Gastroesophageal sphincter (tissue), 4 donors: Measurements from ENCODE around the gene ZBTB8B. TPM values are rescaled to one million over a fixed set of nuclear protein-coding genes. Genes with fewer than 3 reads are reported as not detected.

Experiments
- ATAC-seq: fragments of 150-250 bp; one replicate; pipeline ENCODE4 v1.9.1; 2016; ENCODE audit warnings: mild to moderate bottlenecking, moderate library complexity
- H3K27ac ChIP-seq, 4 donors: fragments of 200-600 bp; sonication (generic) in 3 of 4; 1 replicate in 3 of 4; 2 replicates in 1 of 4; pipeline ENCODE4 v1.5.1; 2016 to 2019
- H3K27me3 ChIP-seq: fragments of 200-600 bp; sonication (generic); one replicate; pipeline ENCODE4 v1.5.1; 2019
- H3K36me3 ChIP-seq, 2 donors: fragments of 200-600 bp; sonication (generic); one replicate each; pipeline ENCODE4 v1.5.1; 2019; ENCODE audit warnings: control low read depth in 1 of 2
- H3K4me1 ChIP-seq, 3 donors: fragments of 200-600 bp; sonication (generic); 1 replicate in 2 of 3; 2 replicates in 1 of 3; pipeline ENCODE4 v1.5.1; 2016 to 2019; ENCODE audit warnings: control low read depth in 2 of 3
- H3K4me3 ChIP-seq, 2 donors: fragments of 200-600 bp; sonication (generic); one replicate each; pipeline ENCODE4 v1.5.1; 2019; ENCODE audit warnings: mild to moderate bottlenecking in 1 of 2, moderate library complexity in 1 of 2
- H3K9me3 ChIP-seq, 3 donors: fragments of 200-600 bp; sonication (generic); one replicate each; pipeline ENCODE4 v1.5.1; 2017 to 2019; ENCODE audit warnings: control low read depth in 2 of 3
- EP300 ChIP-seq: sonication (generic); formaldehyde crosslinking; IDR thresholded peaks from one replicate; pipeline ENCODE4 v1.6.1; 2017; ENCODE audit warnings: antibody characterized with exemption, mild to moderate bottlenecking
- POLR2A ChIP-seq, 2 donors: fragments of 450-650 bp; IDR thresholded peaks; one replicate each; pipeline ENCODE4 v1.6.1; 2017; ENCODE audit warnings: antibody characterized with exemption in 2 of 2, mild to moderate bottlenecking in 2 of 2, moderate library complexity in 1 of 2
- POLR2AphosphoS5 ChIP-seq: sonication (generic); formaldehyde crosslinking; IDR thresholded peaks from one replicate; pipeline ENCODE4 v1.6.1; 2017; ENCODE audit warnings: antibody characterized with exemption
- WGBS, 2 donors: methylation state at CpG; one replicate each; pipeline ENCODE4 v1.1.5; 2018; ENCODE audit warnings: low coverage in 1 of 2; 5-methylcytosine and 5-hydroxymethylcytosine counted together
- total RNA-seq, 4 donors: library from RNA; depleted of rRNA; stranded (reverse); fragments of >200 nt; gene quantifications; one replicate each; pipeline ENCODE4 v1.1.0, GENCODE V29; 2016
- TF ChIP-seq, protein P1 (sequence below), 4 experiments: fragments of 200-600 bp in 2 of 4; fragments of 450-650 bp in 2 of 4; sonication (generic) in 1 of 4; IDR thresholded peaks; one replicate each; pipeline ENCODE4 v1.5.1; 2017 to 2019; ENCODE audit warnings: antibody characterized with exemption in 4 of 4, mild to moderate bottlenecking in 2 of 4, moderate library complexity in 2 of 4

Gene ZBTB8B
- total RNA-seq, 4 donors from 2014 or later = under 0.01 to 0.16 TPM; not detected in 2

DNA sequence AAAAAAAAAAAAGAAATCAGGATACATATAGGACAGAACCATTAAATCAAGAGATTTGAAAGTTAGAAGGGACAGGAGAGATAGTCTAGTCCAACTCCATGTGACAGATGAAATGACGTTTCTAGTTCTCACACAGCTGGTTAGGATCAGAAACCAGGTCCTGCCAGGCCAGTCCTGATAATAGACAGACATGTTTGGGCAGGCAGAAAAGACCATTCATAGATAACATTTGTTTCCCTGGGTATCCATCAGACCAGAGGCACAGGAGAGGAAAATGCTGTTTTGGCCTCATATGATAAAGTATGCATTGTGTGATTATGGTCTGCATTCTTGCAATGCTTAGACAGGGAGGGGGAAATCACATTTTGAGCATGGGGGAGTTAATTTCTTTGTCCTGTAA, 29.3 kb downstream of the ZBTB8B start:
- peaks cover 0 to 21% (median 6%) of the 10 kb centered on the region in 3 donors for H3K4me1 ChIP-seq
- WGBS, 2 donors = 42 to 43% methylated on average over 1 of the region's 1 CpG
- no peak for TF ChIP-seq POLR2AphosphoS5
- no peak for TF ChIP-seq POLR2A (IDR thresholded peaks at IDR 0.05)
- no peak for TF ChIP-seq EP300
- TF ChIP-seq, protein P1, sequence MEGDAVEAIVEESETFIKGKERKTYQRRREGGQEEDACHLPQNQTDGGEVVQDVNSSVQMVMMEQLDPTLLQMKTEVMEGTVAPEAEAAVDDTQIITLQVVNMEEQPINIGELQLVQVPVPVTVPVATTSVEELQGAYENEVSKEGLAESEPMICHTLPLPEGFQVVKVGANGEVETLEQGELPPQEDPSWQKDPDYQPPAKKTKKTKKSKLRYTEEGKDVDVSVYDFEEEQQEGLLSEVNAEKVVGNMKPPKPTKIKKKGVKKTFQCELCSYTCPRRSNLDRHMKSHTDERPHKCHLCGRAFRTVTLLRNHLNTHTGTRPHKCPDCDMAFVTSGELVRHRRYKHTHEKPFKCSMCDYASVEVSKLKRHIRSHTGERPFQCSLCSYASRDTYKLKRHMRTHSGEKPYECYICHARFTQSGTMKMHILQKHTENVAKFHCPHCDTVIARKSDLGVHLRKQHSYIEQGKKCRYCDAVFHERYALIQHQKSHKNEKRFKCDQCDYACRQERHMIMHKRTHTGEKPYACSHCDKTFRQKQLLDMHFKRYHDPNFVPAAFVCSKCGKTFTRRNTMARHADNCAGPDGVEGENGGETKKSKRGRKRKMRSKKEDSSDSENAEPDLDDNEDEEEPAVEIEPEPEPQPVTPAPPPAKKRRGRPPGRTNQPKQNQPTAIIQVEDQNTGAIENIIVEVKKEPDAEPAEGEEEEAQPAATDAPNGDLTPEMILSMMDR (IDR thresholded peaks at IDR 0.05) = no peak
- no peaks in the 10 kb centered on the region for H3K9me3 ChIP-seq
- H3K4me3 ChIP-seq = no peak overlapping the region
- H3K36me3 ChIP-seq = no peaks in the 10 kb centered on the region
- no peak overlapping the region for H3K27ac ChIP-seq
- H3K27me3 ChIP-seq = no peaks in the 10 kb centered on the region
- ATAC-seq = no peak

- WGBS, 2 donors = 83 to 93% methylated on average over 2 to 6 of the region's 7 CpGs
- H3K9me3 ChIP-seq = no peaks in the 10 kb centered on the region
- no peak for ATAC-seq
- H3K36me3 ChIP-seq = no peaks in the 10 kb centered on the region
- H3K27me3 ChIP-seq = no peaks in the 10 kb centered on the region
- no peak overlapping the region for H3K27ac ChIP-seq
- H3K4me1 ChIP-seq = peaks cover 0 to 27% (median 6%) of the 10 kb centered on the region in 3 donors
- no peak overlapping the region for H3K4me3 ChIP-seq
- TF ChIP-seq, protein P1 (IDR thresholded peaks at IDR 0.05) = no peak
- TF ChIP-seq POLR2AphosphoS5 = no peak
- TF ChIP-seq POLR2A (IDR thresholded peaks at IDR 0.05) = no peak
- no peak for TF ChIP-seq EP300
Measured at GRCh38 chr1:32494711-32495337, 30.0 kb downstream of the ZBTB8B start.

- Histone ChIP-seq H3K36me3 (no peaks in the 10 kb centered on the region), H3K4me3 (no peak overlapping the region), H3K27me3 (no peaks in the 10 kb centered on the region), H3K4me1 (peaks cover 2 to 31% (median 7%) of the 10 kb centered on the region in 3 donors), H3K9me3 (no peaks in the 10 kb centered on the region), H3K27ac (peak overlapping the region; percentile 10 to 57 (median 48))
- TF ChIP-seq POLR2AphosphoS5 = no peak
- TF ChIP-seq, protein P1 (IDR thresholded peaks at IDR 0.05) = no peak
- TF ChIP-seq EP300 = no peak
- 9 to 20% methylated on average over 5 of the region's 5 CpGs for WGBS, 2 donors
- ATAC-seq = peak; percentile 51
Measured at GRCh38 chr1:32496127-32496526, 31.3 kb downstream of the ZBTB8B start.

DNA sequence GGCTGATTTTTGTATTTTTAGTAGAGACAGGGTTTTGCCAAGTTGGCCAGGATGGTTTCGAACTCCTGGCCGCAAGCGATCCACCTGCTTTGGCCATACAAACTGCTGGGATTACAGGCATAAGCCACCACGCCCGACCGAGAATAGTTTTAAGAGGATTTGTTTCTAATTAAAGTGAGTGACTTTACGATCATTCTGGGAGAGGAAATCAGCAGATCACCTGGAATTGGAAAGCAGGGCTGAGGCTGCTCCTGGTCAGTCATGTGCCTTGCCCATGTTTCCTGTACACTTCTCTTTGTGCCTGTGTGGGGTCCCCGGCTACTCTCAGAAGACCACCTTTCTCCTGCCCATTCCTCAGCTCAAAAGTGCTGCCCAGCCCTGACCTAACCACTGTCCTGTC, 33.9 kb downstream of the ZBTB8B start:
- 69 to 83% methylated on average over 2 of the region's 8 CpGs for WGBS, 2 donors
- Histone ChIP-seq H3K27me3 (no peaks in the 10 kb centered on the region), H3K4me1 (peaks cover 7 to 53% (median 17%) of the 10 kb centered on the region in 3 donors), H3K27ac (peak overlapping the region in 3 of 4 donors; percentile 36 to 99 (median 97)), H3K9me3 (no peaks in the 10 kb centered on the region), H3K36me3 (no peaks in the 10 kb centered on the region), H3K4me3 (no peak overlapping the region)
- no peak for TF ChIP-seq POLR2AphosphoS5
- no peak for TF ChIP-seq EP300
- TF ChIP-seq, protein P1 (IDR thresholded peaks at IDR 0.05) = no peak
- TF ChIP-seq POLR2A (IDR thresholded peaks at IDR 0.05) = no peak
- no peak for ATAC-seq
